Astrocyte of the hippocampus (primary cell): ENCODE measurements around the gene TRIO.

Experiments used
- DNase-seq: peaks from one replicate; pipeline ENCODE4 v3.0.0; 2011; ENCODE audit warnings: low read depth, low spot score

Gene TRIO

GRCh38 chr5:14167211-14167845 is 24.2 kb downstream of the TRIO start:
- no peak for DNase-seq

GRCh38 chr5:14168144-14168792 is 25.1 kb downstream of the TRIO start:
- no peak for DNase-seq

DNA sequence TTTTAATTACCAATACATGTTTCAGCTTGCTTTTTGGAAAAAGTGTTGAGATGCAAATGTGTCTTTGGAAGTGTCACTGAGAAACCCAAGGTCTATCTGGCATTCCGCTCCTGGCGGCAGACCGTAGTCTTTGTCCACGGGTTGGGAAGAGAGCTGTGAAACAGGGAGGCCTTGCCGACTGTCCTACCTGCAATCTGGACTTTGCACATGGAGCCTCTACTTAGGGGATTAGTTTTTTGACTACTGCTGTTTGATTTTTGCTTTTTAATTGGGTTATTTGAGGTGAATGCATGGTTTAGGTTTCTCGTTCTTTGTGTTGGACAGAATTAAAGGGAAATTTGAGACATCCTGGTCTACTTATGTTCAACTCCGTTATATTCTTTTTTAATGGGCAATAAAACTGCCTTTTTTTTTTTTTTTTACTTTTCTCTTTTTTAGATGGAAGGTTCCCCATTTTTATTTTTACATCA is 25.7 kb downstream of the TRIO start:
- no peak for DNase-seq

DNA sequence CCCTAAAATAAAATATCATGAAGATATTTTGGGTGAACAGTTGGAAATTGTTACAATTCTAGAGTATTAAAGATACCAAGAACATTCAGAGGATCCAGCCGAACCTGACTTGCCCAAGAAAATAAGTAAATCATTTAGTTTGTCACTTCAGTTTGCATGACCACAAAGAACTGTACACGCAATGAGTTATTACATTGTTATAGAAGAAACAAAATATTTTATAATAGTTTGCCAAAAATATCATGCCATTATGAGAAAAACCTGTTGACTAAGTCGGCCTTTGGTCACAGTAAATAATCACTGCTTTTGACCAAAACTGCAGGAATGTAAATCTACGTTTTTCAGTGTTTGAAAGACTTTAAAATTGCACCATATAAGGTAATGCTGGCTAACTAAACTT is 27.9 kb downstream of the TRIO start:
- DNase-seq, result no peak

GRCh38 chr5:14171621-14172020 is 28.5 kb downstream of the TRIO start:
- peak; percentile 53 for DNase-seq

DNA sequence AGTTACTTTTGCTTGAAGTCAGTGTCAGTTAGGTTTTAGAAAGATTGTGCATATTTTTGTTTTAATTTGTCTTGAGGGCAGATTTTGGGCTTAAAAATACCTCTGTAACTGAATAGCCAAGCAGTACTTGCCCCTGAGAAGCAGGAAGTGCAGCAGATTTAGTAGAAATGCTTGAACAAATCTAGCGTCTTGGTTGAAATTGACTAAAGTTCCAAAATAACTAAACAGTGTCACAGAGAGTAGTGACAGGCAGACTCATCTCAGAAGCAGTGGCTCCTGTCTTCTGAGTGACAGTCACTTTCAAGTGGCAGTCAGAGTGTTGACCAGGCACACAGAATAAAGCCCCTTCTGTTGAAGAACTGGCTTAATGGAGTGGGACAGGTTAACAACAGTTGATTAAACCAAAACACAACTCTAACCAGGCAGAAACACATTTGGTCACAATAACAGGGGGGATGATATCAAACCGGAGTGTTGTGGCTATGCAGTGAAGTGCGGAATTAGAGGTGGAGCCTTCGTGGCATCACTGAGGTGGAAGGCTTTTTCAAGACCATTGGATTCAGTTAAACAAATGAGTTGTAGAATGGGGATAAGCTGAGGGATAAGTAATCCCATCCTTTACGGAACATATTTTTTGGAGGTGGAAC is 29.1 kb downstream of the TRIO start:
- no peak for DNase-seq

GRCh38 chr5:14173377-14174229 is 30.5 kb downstream of the TRIO start:
- DNase-seq, result no peak

DNA sequence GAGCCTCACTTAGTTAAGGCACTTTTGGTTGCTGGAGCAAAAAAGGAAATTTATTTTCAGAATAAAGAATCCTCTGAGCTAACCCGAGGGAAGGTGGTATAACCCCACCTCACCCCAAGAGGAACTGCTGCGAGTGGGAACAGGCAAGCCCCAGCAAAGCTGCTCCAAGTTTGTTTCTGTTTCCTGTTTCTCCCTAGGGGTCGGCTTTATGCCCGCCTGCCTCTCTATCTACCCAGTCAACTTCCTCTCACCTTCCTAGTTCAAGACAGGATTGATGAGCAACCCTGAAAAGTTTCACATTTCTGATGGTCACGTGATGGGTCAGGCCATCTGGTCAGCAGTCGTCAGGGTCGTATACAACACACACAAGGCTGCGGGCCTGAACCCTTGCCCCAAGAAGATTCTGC is 31.1 kb downstream of the TRIO start:
- DNase-seq, result no peak

GRCh38 chr5:14175381-14175780 is 32.2 kb downstream of the TRIO start:
- DNase-seq, result no peak

DNA sequence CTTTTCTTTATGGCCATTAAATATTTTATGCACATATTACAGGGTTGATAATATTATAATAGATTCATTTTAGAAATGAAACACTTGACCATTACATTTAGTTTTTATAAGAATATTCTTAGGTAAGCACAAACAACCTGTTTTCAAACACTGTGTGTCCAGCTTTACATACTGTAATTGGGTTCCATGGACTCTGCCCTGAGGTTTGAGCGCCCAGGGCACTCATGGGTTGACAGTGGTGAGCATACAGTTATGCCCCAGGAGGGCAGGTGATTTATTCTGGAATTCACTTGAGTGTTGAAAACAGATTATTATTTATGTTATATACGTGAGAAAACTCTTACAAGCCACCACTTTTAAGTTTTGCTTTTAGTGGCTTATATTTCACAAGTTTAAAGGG is 33.7 kb downstream of the TRIO start:
- DNase-seq, result no peak

GRCh38 chr5:14177634-14178033 is 34.5 kb downstream of the TRIO start:
- DNase-seq, result peak; percentile 52

DNA sequence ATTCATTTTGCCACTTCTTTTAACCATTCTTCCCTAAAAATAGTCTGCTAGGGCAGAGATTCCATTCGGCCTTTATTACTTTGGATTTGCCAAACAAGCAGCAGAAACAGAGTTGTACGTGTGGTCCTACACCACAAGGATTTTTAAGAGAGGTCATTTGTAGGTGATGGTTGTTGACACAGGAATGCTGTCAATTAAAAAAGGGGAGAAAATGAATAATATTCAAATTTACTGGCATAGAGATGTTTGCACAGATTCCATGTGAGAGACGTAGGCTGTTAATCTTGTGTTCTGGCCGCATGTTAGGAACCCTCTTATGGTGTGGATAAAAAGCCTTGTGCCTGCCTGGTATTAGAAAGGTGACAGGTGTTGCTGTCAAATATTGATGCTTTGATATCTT is 34.9 kb downstream of the TRIO start:
- DNase-seq, result peak; percentile 78

- peak; percentile 85 for DNase-seq
Observed at GRCh38 chr5:14178671-14179211, 35.6 kb downstream of the TRIO start.

- peak; percentile 59 for DNase-seq
Observed at GRCh38 chr5:14179446-14179845, 36.3 kb downstream of the TRIO start.

GRCh38 chr5:14180437-14180836 is 37.3 kb downstream of the TRIO start:
- DNase-seq, result no peak

DNA sequence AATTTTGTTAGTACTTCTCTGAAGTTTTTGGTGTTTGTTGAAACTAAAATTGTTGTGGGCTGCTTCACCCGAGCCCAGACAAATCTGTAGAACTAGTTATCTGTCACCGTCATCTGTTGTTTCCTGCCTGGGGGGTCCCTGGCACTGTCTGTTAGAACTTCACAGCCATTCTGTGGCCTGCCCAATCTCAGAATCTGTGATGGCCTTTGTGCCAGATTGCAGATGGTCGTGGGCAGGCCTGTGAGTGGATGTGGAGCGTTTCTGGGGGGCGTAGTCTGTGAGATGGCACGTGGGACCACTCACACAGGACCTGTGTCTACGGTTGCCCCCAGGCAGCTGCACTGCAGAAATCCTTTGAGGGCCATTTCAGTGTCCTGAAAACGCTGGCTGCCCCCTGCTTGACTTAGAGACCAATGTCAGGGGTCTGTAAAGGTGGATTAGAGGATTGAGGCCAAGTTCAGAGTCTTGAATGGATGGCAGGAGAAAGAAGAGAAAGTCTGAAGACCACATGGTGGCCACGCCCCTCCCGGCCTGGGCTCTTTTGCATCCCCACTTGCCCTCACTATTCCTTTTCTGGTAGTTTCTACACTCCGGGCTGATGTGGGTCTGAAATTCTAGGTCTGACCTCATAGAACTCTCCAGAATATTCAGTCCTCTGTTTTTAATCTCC is 38.3 kb downstream of the TRIO start:
- no peak for DNase-seq

DNA sequence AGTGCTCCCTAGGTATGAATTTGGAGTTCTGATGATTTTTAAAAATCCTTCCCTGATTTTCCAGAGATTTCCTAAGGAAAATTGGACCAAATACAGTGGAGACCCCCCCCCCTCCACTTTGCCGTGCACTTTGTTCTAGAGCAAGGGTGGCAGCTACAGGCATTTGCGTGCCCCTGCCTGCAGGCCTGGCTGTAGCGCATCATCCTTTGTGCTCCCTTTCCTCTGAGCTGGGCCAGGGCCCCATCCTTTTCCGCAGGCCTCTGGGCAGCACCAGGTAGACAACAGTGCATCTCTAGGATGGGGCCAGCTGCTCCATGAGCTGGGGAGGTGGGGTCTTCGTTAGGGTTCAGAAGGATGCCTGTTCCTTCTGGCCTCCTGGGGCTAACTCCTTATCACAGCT is 39.6 kb downstream of the TRIO start:
- DNase-seq, result no peak

DNA sequence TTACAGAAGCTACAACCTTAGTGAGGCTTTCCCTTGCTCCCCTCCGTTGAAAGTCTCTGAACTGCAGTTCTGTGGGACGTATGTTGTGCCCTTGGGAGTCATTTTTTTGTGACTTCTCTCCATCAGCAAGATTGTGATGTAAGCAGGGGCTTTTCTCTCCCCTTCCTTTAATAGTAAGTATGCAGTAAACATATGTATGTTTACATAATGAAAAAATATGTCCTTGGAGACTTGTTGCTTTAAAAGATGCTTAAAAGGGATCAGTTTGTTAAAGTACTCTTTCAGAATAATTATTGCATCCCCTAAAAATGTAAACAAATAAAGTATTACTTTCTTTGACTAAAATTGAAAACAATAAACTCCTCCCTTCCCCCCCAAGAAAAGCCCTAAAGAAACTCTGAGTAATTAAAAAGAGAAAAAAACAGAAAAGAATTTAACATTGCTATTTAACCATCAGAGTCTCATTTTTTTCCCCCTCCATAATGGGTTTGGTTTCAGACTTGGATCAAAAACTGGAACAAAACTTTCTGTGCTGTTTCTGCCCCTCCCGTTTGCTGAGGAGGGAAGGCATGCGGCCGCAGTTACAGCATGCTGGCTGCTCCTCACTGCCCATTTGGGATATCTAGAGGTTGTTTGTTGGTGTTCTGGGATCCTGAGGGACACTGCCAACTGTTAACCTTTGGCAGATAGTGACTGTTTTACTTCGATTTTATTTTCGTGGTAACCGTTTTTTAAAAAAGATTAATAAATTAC is 40.2 kb downstream of the TRIO start:
- DNase-seq, result no peak

- no peak for DNase-seq
Observed at GRCh38 chr5:14184082-14184481, 40.9 kb downstream of the TRIO start.

GRCh38 chr5:14184725-14185124 is 41.6 kb downstream of the TRIO start:
- DNase-seq, result peak; percentile 56
